ENCODE data around the gene ETV6. TPM values are rescaled to one million over a fixed set of nuclear protein-coding genes. Genes with fewer than 3 reads are reported as not detected.

The ETV6 gene
- total RNA-seq (2022; extraction: Qiagen RNA extraction), result 4.2 to 5.0 TPM (median 4.4 TPM) in 5 replicates

GRCh38 chr12:11649413-11650285, at the start of gene ETV6:
Gene ETV6 (plus strand): TSS chr12:11649674. CDS start chr12:11650128, 454 bp downstream.

